ENCODE results near the gene TEX2.

GRCh38 chr17:64273006-64273405, 9.9 kb upstream of the TEX2 start:
- no peak for TF ChIP-seq CTCF (IDR thresholded peaks at IDR 0.05; ENCODE audit: insufficient read depth, low read length)
- no peak for TF ChIP-seq REST (IDR thresholded peaks at IDR 0.05; ENCODE audit: insufficient replicate concordance, low read depth)
- TF ChIP-seq POLR2AphosphoS5 (IDR thresholded peaks at IDR 0.05; ENCODE audit: low read depth), result peak; percentile 27; the same call in 1 of the 2 replicates
- TF ChIP-seq SPI1 (IDR thresholded peaks at IDR 0.05; ENCODE audit: borderline replicate concordance, low read depth), result peak; percentile 27; the same call in 1 of the 2 replicates

Data from HL-60 (cell line).